Panc1 (cell line): ENCODE measurements around the gene WDR4.

ENCODE experiments used
- POLR2AphosphoS5 ChIP-seq: IDR thresholded peaks from 2 replicates; pipeline ENCODE4 v1.6.1; 2012; ENCODE audit warnings: mild to moderate bottlenecking, low read depth, low read length, moderate library complexity
- SIN3A ChIP-seq: IDR thresholded peaks from 2 replicates; pipeline ENCODE4 v1.6.1; 2012; ENCODE audit warnings: low read depth, mild to moderate bottlenecking, low read length, moderate library complexity, borderline replicate concordance; ENCODE audit not compliant: insufficient read depth
- TCF7L2 ChIP-seq: IDR thresholded peaks from 2 replicates; pipeline ENCODE4 v1.6.1; 2011; ENCODE audit warnings: mild to moderate bottlenecking, low read depth, low read length, inconsistent platforms
- TF ChIP-seq, protein P1 (sequence below), 2 experiments: IDR thresholded peaks; 2 replicates each; pipeline ENCODE4 v1.6.1; 2011 to 2012; ENCODE audit warnings: low read depth in 2 of 2, control low read depth in 1 of 2, low read length in 1 of 2, mild to moderate bottlenecking in 1 of 2, moderate library complexity in 1 of 2; ENCODE audit not compliant: insufficient read depth in 1 of 2
- TF ChIP-seq, protein P2 (sequence below): fragments of 450-650 bp; IDR thresholded peaks from 2 replicates; pipeline ENCODE4 v1.5.1; 2017; ENCODE audit warnings: mild to moderate bottlenecking

GRCh38 chr21:42865776-42866160 is 13.6 kb downstream of the WDR4 start:
- TF ChIP-seq, protein P1, sequence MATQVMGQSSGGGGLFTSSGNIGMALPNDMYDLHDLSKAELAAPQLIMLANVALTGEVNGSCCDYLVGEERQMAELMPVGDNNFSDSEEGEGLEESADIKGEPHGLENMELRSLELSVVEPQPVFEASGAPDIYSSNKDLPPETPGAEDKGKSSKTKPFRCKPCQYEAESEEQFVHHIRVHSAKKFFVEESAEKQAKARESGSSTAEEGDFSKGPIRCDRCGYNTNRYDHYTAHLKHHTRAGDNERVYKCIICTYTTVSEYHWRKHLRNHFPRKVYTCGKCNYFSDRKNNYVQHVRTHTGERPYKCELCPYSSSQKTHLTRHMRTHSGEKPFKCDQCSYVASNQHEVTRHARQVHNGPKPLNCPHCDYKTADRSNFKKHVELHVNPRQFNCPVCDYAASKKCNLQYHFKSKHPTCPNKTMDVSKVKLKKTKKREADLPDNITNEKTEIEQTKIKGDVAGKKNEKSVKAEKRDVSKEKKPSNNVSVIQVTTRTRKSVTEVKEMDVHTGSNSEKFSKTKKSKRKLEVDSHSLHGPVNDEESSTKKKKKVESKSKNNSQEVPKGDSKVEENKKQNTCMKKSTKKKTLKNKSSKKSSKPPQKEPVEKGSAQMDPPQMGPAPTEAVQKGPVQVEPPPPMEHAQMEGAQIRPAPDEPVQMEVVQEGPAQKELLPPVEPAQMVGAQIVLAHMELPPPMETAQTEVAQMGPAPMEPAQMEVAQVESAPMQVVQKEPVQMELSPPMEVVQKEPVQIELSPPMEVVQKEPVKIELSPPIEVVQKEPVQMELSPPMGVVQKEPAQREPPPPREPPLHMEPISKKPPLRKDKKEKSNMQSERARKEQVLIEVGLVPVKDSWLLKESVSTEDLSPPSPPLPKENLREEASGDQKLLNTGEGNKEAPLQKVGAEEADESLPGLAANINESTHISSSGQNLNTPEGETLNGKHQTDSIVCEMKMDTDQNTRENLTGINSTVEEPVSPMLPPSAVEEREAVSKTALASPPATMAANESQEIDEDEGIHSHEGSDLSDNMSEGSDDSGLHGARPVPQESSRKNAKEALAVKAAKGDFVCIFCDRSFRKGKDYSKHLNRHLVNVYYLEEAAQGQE (IDR thresholded peaks at IDR 0.05; ENCODE audit: insufficient read depth in 1 of 2, low read depth in 2 of 2, low read length in 1 of 2): no peak
- TF ChIP-seq, protein P2, sequence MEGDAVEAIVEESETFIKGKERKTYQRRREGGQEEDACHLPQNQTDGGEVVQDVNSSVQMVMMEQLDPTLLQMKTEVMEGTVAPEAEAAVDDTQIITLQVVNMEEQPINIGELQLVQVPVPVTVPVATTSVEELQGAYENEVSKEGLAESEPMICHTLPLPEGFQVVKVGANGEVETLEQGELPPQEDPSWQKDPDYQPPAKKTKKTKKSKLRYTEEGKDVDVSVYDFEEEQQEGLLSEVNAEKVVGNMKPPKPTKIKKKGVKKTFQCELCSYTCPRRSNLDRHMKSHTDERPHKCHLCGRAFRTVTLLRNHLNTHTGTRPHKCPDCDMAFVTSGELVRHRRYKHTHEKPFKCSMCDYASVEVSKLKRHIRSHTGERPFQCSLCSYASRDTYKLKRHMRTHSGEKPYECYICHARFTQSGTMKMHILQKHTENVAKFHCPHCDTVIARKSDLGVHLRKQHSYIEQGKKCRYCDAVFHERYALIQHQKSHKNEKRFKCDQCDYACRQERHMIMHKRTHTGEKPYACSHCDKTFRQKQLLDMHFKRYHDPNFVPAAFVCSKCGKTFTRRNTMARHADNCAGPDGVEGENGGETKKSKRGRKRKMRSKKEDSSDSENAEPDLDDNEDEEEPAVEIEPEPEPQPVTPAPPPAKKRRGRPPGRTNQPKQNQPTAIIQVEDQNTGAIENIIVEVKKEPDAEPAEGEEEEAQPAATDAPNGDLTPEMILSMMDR: no peak
- TF ChIP-seq POLR2AphosphoS5 (no peak), SIN3A (no peak), TCF7L2 (no peak)
